T follicular helper cell (primary cell): Measurements from ENCODE around the gene RNF183.
"Not testable (repeated sequence)": the region's sequence is repeated elsewhere in the genome, so short reads cannot be mapped to it uniquely, and the experiment has no call there.

ENCODE experiments used
- DNase-seq: peaks from one replicate; pipeline ENCODE4 v3.0.0-alpha.2; 2020; ENCODE audit warnings: low read depth

Gene RNF183

GRCh38 chr9:113316030-113316429, 12.9 kb upstream of the RNF183 start:
- no peak for DNase-seq

- no peak for DNase-seq
These were observed 12.1 kb upstream of the RNF183 start for GRCh38 chr9:113315231-113315630.

- DNase-seq: no peak
These were observed 10.1 kb upstream of the RNF183 start for GRCh38 chr9:113313261-113313660.

GRCh38 chr9:113311961-113312360, 8.8 kb upstream of the RNF183 start:
- DNase-seq: no peak

GRCh38 chr9:113310538-113310937, 7.4 kb upstream of the RNF183 start:
- DNase-seq: no peak

- DNase-seq: peak; percentile 6
These were observed 6.1 kb upstream of the RNF183 start for GRCh38 chr9:113309204-113309813.

GRCh38 chr9:113307396-113307975, 4.3 kb upstream of the RNF183 start:
- no peak for DNase-seq

GRCh38 chr9:113306566-113306965, 3.4 kb upstream of the RNF183 start:
- no peak for DNase-seq

GRCh38 chr9:113301548-113301947, 1.6 kb downstream of the RNF183 start:
- DNase-seq: no peak

- DNase-seq: no peak
These were observed 3.3 kb downstream of the RNF183 start for GRCh38 chr9:113299800-113300292.

- DNase-seq: no peak
These were observed 4.0 kb downstream of the RNF183 start for GRCh38 chr9:113298924-113299770.

GRCh38 chr9:113298311-113298710, 4.9 kb downstream of the RNF183 start:
- DNase-seq: no peak

GRCh38 chr9:113296796-113297558, 6.2 kb downstream of the RNF183 start:
- no peak for DNase-seq

- DNase-seq: not testable (repeated sequence)
These were observed 6.9 kb downstream of the RNF183 start for GRCh38 chr9:113296247-113296646.

GRCh38 chr9:113293285-113293878, 9.8 kb downstream of the RNF183 start:
- DNase-seq: no peak

- no peak for DNase-seq
These were observed 13.0 kb downstream of the RNF183 start for GRCh38 chr9:113290052-113290607.

GRCh38 chr9:113289091-113289490, 14.1 kb downstream of the RNF183 start:
- no peak for DNase-seq

- no peak for DNase-seq
These were observed 21.8 kb downstream of the RNF183 start for GRCh38 chr9:113281356-113281755.

GRCh38 chr9:113278840-113279239, 24.3 kb downstream of the RNF183 start:
- DNase-seq: no peak

GRCh38 chr9:113275157-113276131, 27.7 kb downstream of the RNF183 start, which contains the start of the genes CDC26 and PRPF4:
Gene CDC26, minus strand, starts transcription at chr9:113275572. Its CDS starts 3,065 bp downstream, at chr9:113272507.
Gene PRPF4, plus strand, starts transcription at chr9:113275658. Its CDS starts 86 bp downstream, at chr9:113275744.
- peak; percentile 94 for DNase-seq
